ENCODE data around the gene ZNF8. TPM values are rescaled to one million over a fixed set of nuclear protein-coding genes. Genes with fewer than 3 reads are reported as not detected.
"Not testable (repeated sequence)": the region's sequence is repeated elsewhere in the genome, so short reads cannot be mapped to it uniquely, and the experiment has no call there.

ZNF8 gene
- total RNA-seq, 1 experiment from 2014 or later: 4.9 TPM

DNA sequence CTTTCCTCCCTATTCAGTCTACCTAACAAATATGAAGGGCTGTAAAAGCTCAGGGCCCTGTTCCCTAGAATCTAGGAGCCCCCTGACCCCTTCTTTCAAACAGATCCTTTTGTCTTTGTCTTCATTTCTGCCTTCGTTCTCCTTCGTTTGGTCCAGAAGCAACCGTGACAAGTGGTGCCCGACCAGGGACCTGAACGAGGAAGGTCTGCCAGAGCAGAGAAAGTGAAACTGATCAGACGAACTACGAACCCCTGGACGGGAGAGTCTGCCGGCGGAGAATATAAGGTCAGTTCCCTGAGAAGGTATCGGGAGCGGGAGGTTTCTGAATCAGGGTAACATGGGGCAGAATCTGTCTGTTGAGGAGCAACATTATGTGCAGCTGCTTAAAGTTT, 27.2 kb downstream of the ZNF8 start:
- peak overlapping the region; percentile 98 for H3K27ac Mint-ChIP-seq (ENCODE audit: low read depth, unreplicated experiment)
- TF ChIP-seq, protein P1, sequence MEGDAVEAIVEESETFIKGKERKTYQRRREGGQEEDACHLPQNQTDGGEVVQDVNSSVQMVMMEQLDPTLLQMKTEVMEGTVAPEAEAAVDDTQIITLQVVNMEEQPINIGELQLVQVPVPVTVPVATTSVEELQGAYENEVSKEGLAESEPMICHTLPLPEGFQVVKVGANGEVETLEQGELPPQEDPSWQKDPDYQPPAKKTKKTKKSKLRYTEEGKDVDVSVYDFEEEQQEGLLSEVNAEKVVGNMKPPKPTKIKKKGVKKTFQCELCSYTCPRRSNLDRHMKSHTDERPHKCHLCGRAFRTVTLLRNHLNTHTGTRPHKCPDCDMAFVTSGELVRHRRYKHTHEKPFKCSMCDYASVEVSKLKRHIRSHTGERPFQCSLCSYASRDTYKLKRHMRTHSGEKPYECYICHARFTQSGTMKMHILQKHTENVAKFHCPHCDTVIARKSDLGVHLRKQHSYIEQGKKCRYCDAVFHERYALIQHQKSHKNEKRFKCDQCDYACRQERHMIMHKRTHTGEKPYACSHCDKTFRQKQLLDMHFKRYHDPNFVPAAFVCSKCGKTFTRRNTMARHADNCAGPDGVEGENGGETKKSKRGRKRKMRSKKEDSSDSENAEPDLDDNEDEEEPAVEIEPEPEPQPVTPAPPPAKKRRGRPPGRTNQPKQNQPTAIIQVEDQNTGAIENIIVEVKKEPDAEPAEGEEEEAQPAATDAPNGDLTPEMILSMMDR (IDR thresholded peaks at IDR 0.05; ENCODE audit: unreplicated experiment): no peak
- no TSS peak for BruUV-seq (replicated peaks)
- intact Hi-C loops (cut with micrococcal nuclease): loop anchor here (2.0 kb wide), 1 partner anchor 77 kb away; the partner anchor contains the start of gene ZNF544
- DNase-seq (ENCODE audit: unreplicated experiment): no peak
- H3K4me1 Mint-ChIP-seq (ENCODE audit: insufficient read depth, unreplicated experiment): peaks cover 10% of the 10 kb centered on the region
- peak overlapping the region; percentile 96 for H3K4me3 Mint-ChIP-seq (ENCODE audit: unreplicated experiment)
- H3K27me3 Mint-ChIP-seq (ENCODE audit: insufficient read depth, unreplicated experiment): no peaks in the 10 kb centered on the region
- CTCF ChIA-PET: interaction anchor here (0.6 to 1.6 kb wide), 4 partner anchors 9 to 77 kb away, joined by 3 to 5 read pairs (median 4); partner anchors contain the start of gene ZNF544
- POLR2A ChIA-PET: interaction anchor here (0.7 to 3.8 kb wide), 12 partner anchors 8 to 818 kb away, joined by 3 to 34 read pairs (median 6); partner anchors contain the start of genes ZNF419, ZNF497, ZNF544 and ZNF8
- H3K36me3 Mint-ChIP-seq (ENCODE audit: insufficient read depth, unreplicated experiment): peaks cover 48% of the 10 kb centered on the region
- H3K9me3 Mint-ChIP-seq (ENCODE audit: unreplicated experiment): no peaks in the 10 kb centered on the region

DNA sequence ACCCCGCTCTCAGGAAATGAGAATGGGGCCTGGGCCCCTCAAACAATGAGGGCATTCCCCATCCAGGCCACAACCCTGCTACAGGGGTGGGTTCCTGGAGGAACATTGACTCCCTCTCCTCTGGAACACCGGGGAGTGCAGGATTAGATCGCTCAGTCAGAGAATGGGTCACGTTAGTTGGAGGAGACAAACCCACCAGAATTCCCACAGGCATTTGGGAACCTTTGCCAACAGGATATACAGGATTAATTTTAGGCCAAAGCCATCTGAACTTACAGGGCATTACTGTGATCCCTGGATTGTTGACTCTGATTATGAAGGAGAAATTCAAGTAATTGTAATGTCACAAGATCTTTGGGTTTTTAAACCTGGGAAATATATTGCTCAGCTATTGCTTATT, 29.0 kb downstream of the ZNF8 start:
- BruUV-seq (replicated peaks): no TSS peak
- no peaks in the 10 kb centered on the region for H3K9me3 Mint-ChIP-seq (ENCODE audit: unreplicated experiment)
- ChIA-PET CTCF (interaction anchor here (1.5 kb wide), 1 partner anchor 842 kb away, joined by 3 read pairs; no protein-coding TSS in a partner anchor), POLR2A (interaction anchor here (1.1 to 3.8 kb wide), 2 partner anchors 18 to 30 kb away, joined by 3 to 34 read pairs; partner anchors contain the start of gene ZSCAN22)
- DNase-seq (ENCODE audit: unreplicated experiment): no peak
- H3K4me3 Mint-ChIP-seq (ENCODE audit: unreplicated experiment): no peak overlapping the region
- peaks cover 10% of the 10 kb centered on the region for H3K4me1 Mint-ChIP-seq (ENCODE audit: insufficient read depth, unreplicated experiment)
- H3K27me3 Mint-ChIP-seq (ENCODE audit: insufficient read depth, unreplicated experiment): no peaks in the 10 kb centered on the region
- TF ChIP-seq, protein P1 (IDR thresholded peaks at IDR 0.05; ENCODE audit: unreplicated experiment): no peak
- H3K27ac Mint-ChIP-seq (ENCODE audit: low read depth, unreplicated experiment): no peak overlapping the region
- H3K36me3 Mint-ChIP-seq (ENCODE audit: insufficient read depth, unreplicated experiment): peaks cover 58% of the 10 kb centered on the region
- intact Hi-C loops (cut with micrococcal nuclease): no loop called here

DNA sequence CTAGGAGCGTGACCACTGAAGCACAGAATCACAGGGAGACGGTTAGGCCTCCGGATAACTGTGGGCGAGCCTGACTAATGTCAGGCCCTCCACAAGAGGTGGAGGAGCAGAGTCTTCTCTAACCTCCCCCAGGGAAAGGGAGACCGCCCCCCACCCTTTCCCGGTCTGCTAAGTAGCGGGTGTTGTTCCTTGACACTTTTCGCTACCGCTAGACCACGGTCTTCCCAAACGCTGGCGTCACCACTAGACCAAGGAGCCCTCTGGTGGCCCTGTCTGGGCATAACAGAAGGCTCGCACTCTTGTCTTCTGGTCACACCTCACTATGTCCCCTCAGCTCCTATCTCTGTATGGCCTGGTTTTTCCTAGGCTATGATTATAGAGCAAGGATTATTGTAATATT, 31.9 kb downstream of the ZNF8 start:
- CTCF ChIA-PET: interaction anchor here (1.0 to 1.6 kb wide), 2 partner anchors 25 to 55 kb away, joined by 4 to 6 read pairs; no protein-coding TSS in a partner anchor
- TF ChIP-seq, protein P1 (IDR thresholded peaks at IDR 0.05; ENCODE audit: unreplicated experiment): peak; percentile 14
- intact Hi-C loops (cut with micrococcal nuclease); H3K9me3 Mint-ChIP-seq (ENCODE audit: unreplicated experiment); H3K27me3 Mint-ChIP-seq (ENCODE audit: insufficient read depth, unreplicated experiment); H3K4me1 Mint-ChIP-seq (ENCODE audit: insufficient read depth, unreplicated experiment); H3K27ac Mint-ChIP-seq (ENCODE audit: low read depth, unreplicated experiment); BruUV-seq (replicated peaks); DNase-seq (ENCODE audit: unreplicated experiment); H3K4me3 Mint-ChIP-seq (ENCODE audit: unreplicated experiment): not testable (repeated sequence)
- peaks cover 74% of the 10 kb centered on the region for H3K36me3 Mint-ChIP-seq (ENCODE audit: insufficient read depth, unreplicated experiment)
- POLR2A ChIA-PET: interaction anchor here (1.0 to 1.1 kb wide), 2 partner anchors 16 to 32 kb away, joined by 3 to 4 read pairs; partner anchors contain the start of genes ZNF8 and ZSCAN22

DNA sequence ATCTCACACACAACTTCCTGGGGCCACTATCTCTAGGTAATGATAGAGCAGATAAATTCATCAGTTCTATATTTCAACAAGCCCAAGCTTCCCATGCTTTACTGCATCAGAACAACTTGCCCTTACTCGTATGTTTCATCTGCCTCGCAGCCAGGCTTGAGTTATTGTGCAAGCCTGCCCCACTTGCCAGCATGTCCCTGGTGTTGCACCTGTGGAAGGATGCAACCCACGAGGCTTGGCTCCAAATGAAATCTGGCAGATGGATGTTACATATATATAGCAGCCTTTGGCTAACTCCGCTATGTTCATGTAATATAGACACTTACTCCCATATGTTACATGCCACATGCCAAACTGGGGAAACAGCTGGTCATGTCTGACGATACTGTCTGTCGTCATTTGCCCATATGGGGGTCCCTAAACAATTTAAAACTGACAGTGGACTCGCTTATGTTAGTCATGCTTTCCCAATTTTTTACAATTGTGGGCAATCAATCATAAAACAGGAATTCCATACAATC, 32.6 kb downstream of the ZNF8 start:
- H3K27me3 Mint-ChIP-seq (ENCODE audit: insufficient read depth, unreplicated experiment): no peaks in the 10 kb centered on the region
- no peak overlapping the region for H3K27ac Mint-ChIP-seq (ENCODE audit: low read depth, unreplicated experiment)
- H3K4me3 Mint-ChIP-seq (ENCODE audit: unreplicated experiment): no peak overlapping the region
- no peaks in the 10 kb centered on the region for H3K4me1 Mint-ChIP-seq (ENCODE audit: insufficient read depth, unreplicated experiment)
- TF ChIP-seq, protein P1 (IDR thresholded peaks at IDR 0.05; ENCODE audit: unreplicated experiment): no peak
- H3K9me3 Mint-ChIP-seq (ENCODE audit: unreplicated experiment): no peaks in the 10 kb centered on the region
- peaks cover 76% of the 10 kb centered on the region for H3K36me3 Mint-ChIP-seq (ENCODE audit: insufficient read depth, unreplicated experiment)
- intact Hi-C loops (cut with micrococcal nuclease): no loop called here
- ChIA-PET POLR2A (interaction anchor here (1.1 kb wide), 1 partner anchor 15 kb away, joined by 4 read pairs; the partner anchor contains the start of gene ZSCAN22), CTCF (no interaction called here)
- no TSS peak for BruUV-seq (replicated peaks)
- no peak for DNase-seq (ENCODE audit: unreplicated experiment)

All from MCF 10A (cell line).